Breast epithelium (tissue), 3 donors: ENCODE measurements around the gene HSD11B1.

Experiments
- CTCF ChIP-seq, 3 donors: fragments of 450-650 bp; IDR thresholded peaks; one replicate each; pipeline ENCODE4 v1.5.1; 2016 to 2017; ENCODE audit warnings: antibody characterized with exemption in 3 of 3, mild to moderate bottlenecking in 3 of 3, moderate library complexity in 3 of 3
- POLR2A ChIP-seq: fragments of 450-650 bp; IDR thresholded peaks from one replicate; pipeline ENCODE4 v1.6.1; 2016; ENCODE audit warnings: antibody characterized with exemption, mild to moderate bottlenecking, moderate library complexity
- POLR2AphosphoS5 ChIP-seq, 3 donors: sonication (generic); formaldehyde crosslinking; IDR thresholded peaks; one replicate each; pipeline ENCODE4 v1.6.1; 2017; ENCODE audit warnings: antibody characterized with exemption in 3 of 3

GRCh38 chr1:209756615-209757445 is 52.2 kb downstream of the HSD11B1 start:
- TF ChIP-seq CTCF (IDR thresholded peaks at IDR 0.05) = no peak
- no peak for TF ChIP-seq POLR2A
- TF ChIP-seq POLR2AphosphoS5 (IDR thresholded peaks at IDR 0.05) = no peak
